ENCODE data around the gene IGSF8. TPM values are rescaled to one million over a fixed set of nuclear protein-coding genes. Genes with fewer than 3 reads are reported as not detected.

Gene IGSF8
- total RNA-seq, 4 donors from 2014 or later: 24.3 to 36.5 (median 28.2) TPM

DNA sequence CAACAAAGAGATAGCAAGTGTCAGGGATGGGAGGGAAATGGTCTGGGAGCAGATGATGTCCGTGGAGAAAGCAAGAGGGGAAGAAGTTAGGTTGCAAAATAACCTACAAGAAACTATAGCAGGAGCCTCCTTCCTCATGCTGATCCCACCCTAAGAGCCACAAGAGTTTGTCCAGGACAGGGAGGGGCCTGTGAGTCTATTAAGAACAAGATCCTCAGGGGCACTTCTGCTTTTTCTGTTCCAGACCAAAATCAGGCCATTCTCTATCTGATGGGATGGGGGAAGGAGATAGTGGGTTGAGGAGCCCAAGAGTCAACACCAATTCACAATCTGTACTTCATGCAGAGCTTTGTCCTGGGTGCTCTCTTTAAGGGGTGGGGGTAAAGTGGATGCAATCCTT is 45.3 kb upstream of the IGSF8 start:
- no peaks in the 10 kb centered on the region for H3K27me3 ChIP-seq
- H3K36me3 ChIP-seq: no peaks in the 10 kb centered on the region
- H3K9me3 ChIP-seq: no peaks in the 10 kb centered on the region
- H3K4me3 ChIP-seq (replicated peaks in 1 of 3): no peak overlapping the region
- 41 to 51% methylated on average over 1 of the region's 1 CpG for WGBS, 2 donors
- intact Hi-C loops (cut with DNase I): no loop called here
- no peaks in the 10 kb centered on the region for H3K4me1 ChIP-seq
- TF ChIP-seq POLR2A (IDR thresholded peaks at IDR 0.05) (no peak), CTCF (IDR thresholded peaks at IDR 0.05) (no peak)
- H3K27ac ChIP-seq: no peak overlapping the region
- DNase-seq: no peak

GRCh38 chr1:160139840-160140239 is 41.4 kb upstream of the IGSF8 start:
- DNase-seq: no peak
- Histone ChIP-seq H3K4me1 (no peaks in the 10 kb centered on the region), H3K36me3 (no peaks in the 10 kb centered on the region), H3K4me3 (replicated peaks in 1 of 3) (no peak overlapping the region), H3K27me3 (no peaks in the 10 kb centered on the region), H3K9me3 (no peaks in the 10 kb centered on the region), H3K27ac (no peak overlapping the region)
- intact Hi-C loops (cut with DNase I): no loop called here
- WGBS, 2 donors: 95% methylated on average over 8 of the region's 8 CpGs
- TF ChIP-seq CTCF (IDR thresholded peaks at IDR 0.05): no peak
- no peak for TF ChIP-seq POLR2A (IDR thresholded peaks at IDR 0.05)

DNA sequence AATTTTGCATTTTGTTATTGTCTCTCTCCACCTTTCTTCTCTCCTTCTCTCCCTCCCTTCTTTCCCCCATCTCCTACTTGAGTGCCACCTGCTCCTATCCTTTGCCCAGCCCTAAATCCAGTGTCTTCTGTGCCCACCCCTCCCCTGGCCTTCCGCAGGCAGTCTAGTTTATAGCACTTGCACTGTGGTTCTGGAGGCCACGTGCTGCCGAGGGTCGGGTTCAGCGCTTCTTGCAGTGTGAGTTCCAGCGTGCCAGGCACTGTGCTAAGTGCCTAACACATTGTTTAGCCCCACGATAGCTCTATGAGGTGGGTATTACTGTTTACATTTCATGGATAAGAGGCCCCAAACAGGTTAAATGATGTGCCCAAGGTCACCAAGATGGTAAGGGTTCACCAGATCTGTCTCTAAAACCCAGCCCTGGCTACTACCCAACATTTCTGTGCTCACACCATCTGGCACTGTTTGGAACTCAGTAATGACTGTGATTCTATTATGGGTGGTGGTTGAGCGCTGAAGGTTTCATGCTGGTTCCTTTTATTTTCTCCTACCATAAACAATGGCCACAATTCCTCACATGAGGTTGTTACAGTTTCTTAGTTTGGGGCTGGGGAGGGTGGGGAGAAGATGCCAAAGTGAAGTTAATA is 38.9 kb upstream of the IGSF8 start:
- no peak for DNase-seq
- no peaks in the 10 kb centered on the region for H3K36me3 ChIP-seq
- TF ChIP-seq CTCF (IDR thresholded peaks at IDR 0.05) (no peak), POLR2A (IDR thresholded peaks at IDR 0.05) (no peak)
- H3K4me1 ChIP-seq: no peaks in the 10 kb centered on the region
- WGBS, 2 donors: 95 to 97% methylated on average over 8 of the region's 8 CpGs
- no peaks in the 10 kb centered on the region for H3K27me3 ChIP-seq
- intact Hi-C loops (cut with DNase I): no loop called here
- no peak overlapping the region for H3K27ac ChIP-seq
- H3K4me3 ChIP-seq (replicated peaks in 1 of 3): no peak overlapping the region
- H3K9me3 ChIP-seq: no peaks in the 10 kb centered on the region

GRCh38 chr1:160136926-160137200 is 38.4 kb upstream of the IGSF8 start:
- intact Hi-C loops (cut with DNase I): no loop called here
- no peaks in the 10 kb centered on the region for H3K36me3 ChIP-seq
- no peaks in the 10 kb centered on the region for H3K27me3 ChIP-seq
- H3K27ac ChIP-seq: no peak overlapping the region
- H3K9me3 ChIP-seq: no peaks in the 10 kb centered on the region
- H3K4me3 ChIP-seq (replicated peaks in 1 of 3): no peak overlapping the region
- WGBS, 2 donors: 96 to 97% methylated on average over 5 of the region's 5 CpGs
- no peaks in the 10 kb centered on the region for H3K4me1 ChIP-seq
- DNase-seq: no peak
- TF ChIP-seq CTCF (IDR thresholded peaks at IDR 0.05): no peak

DNA sequence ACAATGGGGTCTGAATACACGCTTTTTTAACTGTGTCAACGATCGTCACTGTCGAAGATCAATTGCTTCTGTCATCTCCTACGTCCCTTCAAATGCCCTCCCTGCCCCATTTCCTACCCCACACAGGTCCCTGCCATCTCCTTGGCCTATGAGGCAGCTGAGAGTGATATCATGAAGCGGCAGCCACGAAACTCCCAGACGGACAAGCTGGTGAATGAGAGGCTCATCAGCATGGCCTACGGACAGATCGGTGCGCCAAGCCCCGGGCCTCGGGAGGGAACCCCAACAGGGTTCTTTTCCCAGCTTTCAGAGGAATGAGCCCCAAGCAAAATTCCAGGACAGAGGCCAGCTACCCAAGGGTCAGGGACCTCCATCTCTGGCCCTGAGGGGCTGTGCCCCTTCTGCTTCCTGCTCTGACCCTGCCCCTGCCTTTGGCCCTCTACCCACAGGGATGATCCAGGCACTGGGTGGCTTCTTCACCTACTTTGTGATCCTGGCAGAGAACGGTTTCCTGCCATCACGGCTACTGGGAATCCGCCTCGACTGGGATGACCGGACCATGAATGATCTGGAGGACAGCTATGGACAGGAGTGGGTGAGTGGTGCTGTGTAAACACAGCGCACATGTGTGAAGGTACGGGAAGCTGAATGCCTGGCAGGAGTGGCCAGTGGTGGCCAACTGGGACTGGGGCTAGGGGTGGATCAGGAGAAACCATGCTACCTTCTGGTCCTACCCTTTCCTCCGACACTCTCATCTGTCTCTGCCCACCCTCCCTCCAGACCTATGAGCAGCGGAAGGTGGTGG is 37.9 kb upstream of the IGSF8 start:
- H3K36me3 ChIP-seq: no peaks in the 10 kb centered on the region
- WGBS, 2 donors: 85 to 89% methylated on average over 21 to 22 of the region's 22 CpGs
- intact Hi-C loops (cut with DNase I): no loop called here

More for the DNA sequence above, 37.9 kb upstream of the IGSF8 start:
- no peak overlapping the region for H3K27ac ChIP-seq
- TF ChIP-seq POLR2A (IDR thresholded peaks at IDR 0.05) (no peak), CTCF (IDR thresholded peaks at IDR 0.05) (no peak)
- DNase-seq: no peak
- no peak overlapping the region for H3K4me3 ChIP-seq (replicated peaks in 1 of 3)
- no peaks in the 10 kb centered on the region for H3K4me1 ChIP-seq
- H3K27me3 ChIP-seq: no peaks in the 10 kb centered on the region
- H3K9me3 ChIP-seq: no peaks in the 10 kb centered on the region

Data from thyroid gland (tissue), 4 donors.